Measurements from ENCODE around the gene RAPH1.

DNA sequence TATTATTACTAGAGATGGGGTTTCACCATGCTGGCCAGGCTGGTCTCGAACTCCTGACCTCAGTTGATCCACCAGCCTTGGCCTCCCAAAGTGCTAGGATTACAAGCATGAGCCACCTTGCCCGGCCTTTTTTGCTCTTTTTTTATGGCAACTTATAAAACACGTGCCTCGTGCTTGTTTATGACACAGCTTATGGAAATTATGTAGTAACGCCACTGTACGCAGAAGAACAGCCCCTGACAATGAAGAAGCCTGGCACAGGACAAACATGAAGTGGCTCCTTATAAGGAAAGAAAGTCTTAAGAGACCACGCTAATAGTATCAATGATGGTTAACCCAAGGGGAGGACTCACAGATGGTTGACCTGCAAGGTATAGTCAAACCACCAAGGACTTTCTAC lies 37.2 kb upstream of the RAPH1 start:
- TF ChIP-seq, protein P1, sequence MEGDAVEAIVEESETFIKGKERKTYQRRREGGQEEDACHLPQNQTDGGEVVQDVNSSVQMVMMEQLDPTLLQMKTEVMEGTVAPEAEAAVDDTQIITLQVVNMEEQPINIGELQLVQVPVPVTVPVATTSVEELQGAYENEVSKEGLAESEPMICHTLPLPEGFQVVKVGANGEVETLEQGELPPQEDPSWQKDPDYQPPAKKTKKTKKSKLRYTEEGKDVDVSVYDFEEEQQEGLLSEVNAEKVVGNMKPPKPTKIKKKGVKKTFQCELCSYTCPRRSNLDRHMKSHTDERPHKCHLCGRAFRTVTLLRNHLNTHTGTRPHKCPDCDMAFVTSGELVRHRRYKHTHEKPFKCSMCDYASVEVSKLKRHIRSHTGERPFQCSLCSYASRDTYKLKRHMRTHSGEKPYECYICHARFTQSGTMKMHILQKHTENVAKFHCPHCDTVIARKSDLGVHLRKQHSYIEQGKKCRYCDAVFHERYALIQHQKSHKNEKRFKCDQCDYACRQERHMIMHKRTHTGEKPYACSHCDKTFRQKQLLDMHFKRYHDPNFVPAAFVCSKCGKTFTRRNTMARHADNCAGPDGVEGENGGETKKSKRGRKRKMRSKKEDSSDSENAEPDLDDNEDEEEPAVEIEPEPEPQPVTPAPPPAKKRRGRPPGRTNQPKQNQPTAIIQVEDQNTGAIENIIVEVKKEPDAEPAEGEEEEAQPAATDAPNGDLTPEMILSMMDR (IDR thresholded peaks at IDR 0.05; ENCODE audit: poor library complexity), result no peak
- TF ChIP-seq EZH2phosphoT487 (IDR thresholded peaks at IDR 0.05; ENCODE audit: low read depth, severe bottlenecking, unreplicated experiment), result no peak

Measured in hepatocyte (in vitro differentiated cells).